ENCODE results near the gene CACNA1I.

DNA sequence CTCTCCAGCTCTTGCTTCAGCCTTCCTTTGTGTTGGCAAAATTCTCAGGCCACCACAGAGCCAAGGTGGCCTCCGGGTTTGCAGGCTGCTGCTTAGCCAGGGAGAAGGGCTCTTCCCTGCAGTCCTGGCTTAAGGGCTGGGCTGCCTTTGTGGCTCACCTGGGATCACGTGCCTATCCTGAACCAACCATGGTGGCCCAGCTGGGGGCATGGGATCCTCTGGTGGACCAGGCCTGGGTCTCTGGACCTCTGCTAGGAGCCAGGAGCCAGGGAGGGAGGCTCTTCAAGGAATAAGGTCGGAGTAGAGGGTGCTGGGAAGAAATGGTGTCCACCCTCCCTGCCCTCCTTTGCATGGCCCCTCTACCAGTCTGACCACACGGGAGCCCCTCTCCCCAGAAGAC is 43.9 kb downstream of the CACNA1I start:
- no peak for TF ChIP-seq CTCF (conservative IDR thresholded peaks at IDR 0.05)
- TF ChIP-seq ZFX (IDR thresholded peaks at IDR 0.05): no peak
